T follicular helper cell (primary cell): Measurements from ENCODE around the gene ENTPD1.

Source experiments
- DNase-seq: peaks from one replicate; pipeline ENCODE4 v3.0.0-alpha.2; 2020; ENCODE audit warnings: low read depth

Gene ENTPD1

GRCh38 chr10:95832216-95833041, 76.5 kb downstream of the ENTPD1 start:
- DNase-seq, result peak; percentile 41

GRCh38 chr10:95833042-95833610, 77.2 kb downstream of the ENTPD1 start:
- no peak for DNase-seq

GRCh38 chr10:95834406-95834805, 78.4 kb downstream of the ENTPD1 start:
- no peak for DNase-seq

- DNase-seq, result no peak
Measured at GRCh38 chr10:95835149-95835860, 79.3 kb downstream of the ENTPD1 start.

GRCh38 chr10:95835911-95836310, 79.9 kb downstream of the ENTPD1 start:
- no peak for DNase-seq

GRCh38 chr10:95836610-95837355, 80.8 kb downstream of the ENTPD1 start:
- no peak for DNase-seq

GRCh38 chr10:95837356-95837776, 81.4 kb downstream of the ENTPD1 start:
- DNase-seq, result no peak

- no peak for DNase-seq
Measured at GRCh38 chr10:95837783-95838182, 81.8 kb downstream of the ENTPD1 start.

- no peak for DNase-seq
Measured at GRCh38 chr10:95840121-95840520, 84.2 kb downstream of the ENTPD1 start.

GRCh38 chr10:95840681-95841080, 84.7 kb downstream of the ENTPD1 start:
- DNase-seq, result no peak

- DNase-seq, result peak; percentile 18
Measured at GRCh38 chr10:95841661-95842498, 85.9 kb downstream of the ENTPD1 start.

GRCh38 chr10:95845411-95845810, 89.4 kb downstream of the ENTPD1 start:
- no peak for DNase-seq

- DNase-seq, result no peak
Measured at GRCh38 chr10:95847007-95847406, 91.0 kb downstream of the ENTPD1 start.

- DNase-seq, result no peak
Measured at GRCh38 chr10:95848841-95849240, 92.9 kb downstream of the ENTPD1 start.

- no peak for DNase-seq
Measured at GRCh38 chr10:95850791-95851190, 94.8 kb downstream of the ENTPD1 start.

- no peak for DNase-seq
Measured at GRCh38 chr10:95860166-95860940, 104.4 kb downstream of the ENTPD1 start.

GRCh38 chr10:95861386-95861785, 105.4 kb downstream of the ENTPD1 start:
- no peak for DNase-seq

- DNase-seq, result peak; percentile 4
Measured at GRCh38 chr10:95864906-95865813, 109.2 kb downstream of the ENTPD1 start.

- DNase-seq, result no peak
Measured at GRCh38 chr10:95865814-95866466, 110.0 kb downstream of the ENTPD1 start.
